Measurements from ENCODE around the gene KCNS1. TPM values are rescaled to one million over a fixed set of nuclear protein-coding genes. Genes with fewer than 3 reads are reported as not detected.

The KCNS1 gene
- total and polyA plus RNA-seq, 2 of the 8 experiments (the other 6 are each of a cell fraction or from before 2014, with no cell fraction given): 1.4 to 1.8 TPM

GRCh38 chr20:45067558-45067957 lies 33.4 kb downstream of the KCNS1 start:
- Histone ChIP-seq H2AK5ac (ENCODE audit: low read depth, low read length) (no peak overlapping the region), H4K91ac (replicated peaks; ENCODE audit: insufficient read length, low read length) (no peak overlapping the region), H3K4me3 (ENCODE audit: extremely low read depth in 1 of 4, insufficient read depth in 2 of 4, low read depth in 3 of 4, low read length in 4 of 4) (no peak overlapping the region), H3K4me2 (ENCODE audit: insufficient read depth in 1 of 2, low read depth in 2 of 2, low read length in 2 of 2) (no peak overlapping the region), H4K8ac (ENCODE audit: extremely low read depth, insufficient read depth, low read length) (no peak overlapping the region), H3K23ac (ENCODE audit: insufficient read length) (no peak overlapping the region), H2AFZ (ENCODE audit: low read length) (no peak overlapping the region), H3K18ac (ENCODE audit: extremely low read depth, low read length) (no peak overlapping the region), H4K20me1 (replicated peaks in 1 of 2; ENCODE audit: control insufficient read depth in 1 of 2, insufficient read depth in 2 of 2, low read length in 2 of 2) (no peaks in the 10 kb centered on the region), H2BK120ac (replicated peaks; ENCODE audit: low read depth, low read length) (no peak overlapping the region), H3K4me1 (replicated peaks in 1 of 4; ENCODE audit: control insufficient read depth in 3 of 4, insufficient read depth in 4 of 4, low read length in 3 of 4) (peaks cover 0 to 2% (median 0%) of the 10 kb centered on the region in 4 experiments; a peak in 1 of 7 replicates), H3K56ac (replicated peaks; ENCODE audit: insufficient read length, low read depth, low read length) (no peak overlapping the region), H3K4ac (replicated peaks; ENCODE audit: insufficient read length, low read depth, low read length) (no peak overlapping the region), H2BK15ac (ENCODE audit: low read length) (no peak overlapping the region), H2BK5ac (ENCODE audit: low read depth, low read length) (no peak overlapping the region), H3K14ac (ENCODE audit: insufficient read length) (no peak overlapping the region), H3K27ac (ENCODE audit: low read depth, low read length) (no peak overlapping the region), H3K36me3 (ENCODE audit: control insufficient read depth in 2 of 4, insufficient read depth in 4 of 4, low read length in 3 of 4) (no peaks in the 10 kb centered on the region), H3K27me3 (replicated peaks in 1 of 4; ENCODE audit: control insufficient read depth in 3 of 4, extremely low read depth in 1 of 4, insufficient read depth in 3 of 4, low read length in 3 of 4) (no peaks in the 10 kb centered on the region), H3K9ac (replicated peaks in 1 of 4; ENCODE audit: extremely low read depth in 1 of 4, low read depth in 3 of 4, low read length in 3 of 4) (no peak overlapping the region), H3K9me3 (ENCODE audit: insufficient read depth in 2 of 2, low read depth in 1 of 2, low read length in 1 of 2) (no peaks in the 10 kb centered on the region; a peak in 1 of 4 replicates), H2BK12ac (ENCODE audit: low read depth, low read length) (no peak overlapping the region), H2BK20ac (ENCODE audit: low read length) (no peak overlapping the region), H3K79me1 (ENCODE audit: low read depth, low read length) (no peaks in the 10 kb centered on the region), H4K5ac (ENCODE audit: insufficient read length, low read depth, low read length) (no peak overlapping the region), H3K79me2 (ENCODE audit: control insufficient read depth in 1 of 2, insufficient read depth in 2 of 2, low read length in 2 of 2) (peaks cover 0 to 3% of the 10 kb centered on the region in 2 experiments; a peak in 1 of 4 replicates), H3K23me2 (ENCODE audit: low read depth, low read length) (no peaks in the 10 kb centered on the region)
- 92% methylated on average over 2 of the region's 2 CpGs; no CpG with 5 or more reads in 1 of the 2 experiments for WGBS, 2 experiments (ENCODE audit: extremely low coverage in 1 of 2, insufficient coverage in 1 of 2, insufficient read length in 1 of 2, insufficient replicate concordance in 2 of 2, low coverage in 1 of 2, low lambda C conversion rate in 2 of 2, missing lambda C conversion rate in 1 of 2)
- DNase-seq (ENCODE audit: low read depth in 1 of 2, low spot score in 2 of 2): no peak
- ChIA-PET CTCF (ENCODE audit: partially characterized antibody) (interaction anchor here (0.8 to 2.2 kb wide), 6 partner anchors 18 to 71 kb away, joined by 3 to 11 read pairs (median 4); no protein-coding TSS in a partner anchor), POLR2A (ENCODE audit: partially characterized antibody) (interaction anchor here (0.6 to 0.8 kb wide), 2 partner anchors 13 to 32 kb away, joined by 3 read pairs; no protein-coding TSS in a partner anchor)
- FAIRE-seq: no peak
- no peak for TF ChIP-seq TAF7 (optimal IDR thresholded peaks at IDR 0.05; ENCODE audit: borderline replicate concordance, low read depth, low read length)
- TF ChIP-seq JUN (IDR thresholded peaks at IDR 0.05; ENCODE audit: low read depth, low read length): no peak
- no peak for TF ChIP-seq CTBP2 (IDR thresholded peaks at IDR 0.05; ENCODE audit: borderline replicate concordance, insufficient read depth, insufficient read length, low read length)
- no peak for TF ChIP-seq SRF (IDR thresholded peaks at IDR 0.05; ENCODE audit: low read depth, low read length)
- no peak for TF ChIP-seq SP4 (IDR thresholded peaks at IDR 0.05; ENCODE audit: low read length)
- TF ChIP-seq RXRA (IDR thresholded peaks at IDR 0.05; ENCODE audit: insufficient read depth, low read depth, low read length): no peak
- TF ChIP-seq BCL11A (IDR thresholded peaks at IDR 0.05; ENCODE audit: low read depth in 2 of 2, low read length in 2 of 2): no peak
- no peak for TF ChIP-seq KDM1A (IDR thresholded peaks at IDR 0.05; ENCODE audit: borderline replicate concordance, low read length)
- TF ChIP-seq MAFK (IDR thresholded peaks at IDR 0.05; ENCODE audit: low read depth, low read length): no peak
- TF ChIP-seq RFX5 (IDR thresholded peaks at IDR 0.05; ENCODE audit: borderline replicate concordance, low read depth, low read length): no peak
- no peak for TF ChIP-seq E2F6 (IDR thresholded peaks at IDR 0.05)
- TF ChIP-seq HDAC2 (IDR thresholded peaks at IDR 0.05; ENCODE audit: borderline replicate concordance in 1 of 2, low read depth in 2 of 2, low read length in 2 of 2): no peak
- TF ChIP-seq SIN3A (conservative IDR thresholded peaks at IDR 0.05 in 1 of 2, IDR thresholded peaks at IDR 0.05 in 1 of 2; ENCODE audit: low read depth in 1 of 2, low read length in 2 of 2): no peak
